Body of pancreas (tissue), 4 donors: ENCODE results near the gene KLHL24.

ENCODE experiments used
- CTCF ChIP-seq, 7 experiments: fragments of 450-650 bp in 4 of 7; fragments of 200-600 bp in 3 of 7; sonication (generic) in 3 of 7; IDR thresholded peaks; one replicate each; pipeline ENCODE4 v1.5.1; 2016 to 2019; ENCODE audit warnings: antibody characterized with exemption in 7 of 7
- POLR2A ChIP-seq, 3 donors: fragments of 450-650 bp; IDR thresholded peaks; one replicate each; pipeline ENCODE4 v1.6.1; 2016; ENCODE audit warnings: antibody characterized with exemption in 3 of 3, mild to moderate bottlenecking in 2 of 3

GRCh38 chr3:183618542-183618941 lies 16.9 kb upstream of the KLHL24 start:
- TF ChIP-seq CTCF (IDR thresholded peaks at IDR 0.05) (no peak), POLR2A (IDR thresholded peaks at IDR 0.05) (no peak)
